Neuronal stem cell (in vitro differentiated cells): ENCODE data around the gene IGSF5.
"Not testable (repeated sequence)": the region's sequence is repeated elsewhere in the genome, so short reads cannot be mapped to it uniquely, and the experiment has no call there.

Source experiments
- DNase-seq: peaks from one replicate; pipeline ENCODE4 v3.0.0-alpha.2; 2013; ENCODE audit warnings: low spot score
- H2AFZ ChIP-seq: one replicate; pipeline ENCODE4 v1.6.1; 2013; ENCODE audit warnings: mild to moderate bottlenecking, low read length, inconsistent platforms
- H2AK5ac ChIP-seq: 2 replicates; pipeline ENCODE4 v1.6.1; 2013; ENCODE audit warnings: low read depth, mild to moderate bottlenecking, inconsistent platforms, low read length, moderate library complexity, mixed read lengths
- H2BK120ac ChIP-seq: 2 replicates; pipeline ENCODE4 v1.6.1; 2013; ENCODE audit warnings: low read depth, mild to moderate bottlenecking, inconsistent platforms, low read length, moderate library complexity, mixed read lengths
- H2BK12ac ChIP-seq: one replicate; pipeline ENCODE4 v1.6.1; 2013; ENCODE audit warnings: low read length, inconsistent platforms
- H2BK15ac ChIP-seq: 2 replicates; pipeline ENCODE4 v1.6.1; 2013; ENCODE audit warnings: mild to moderate bottlenecking, low read length, inconsistent platforms, mixed read lengths
- H2BK5ac ChIP-seq: one replicate; pipeline ENCODE4 v1.6.1; 2013; ENCODE audit warnings: inconsistent platforms, mild to moderate bottlenecking, low read length, moderate library complexity
- H3K14ac ChIP-seq: one replicate; pipeline ENCODE4 v1.6.1; 2013; ENCODE audit warnings: low read length, inconsistent platforms
- H3K18ac ChIP-seq: 2 replicates; pipeline ENCODE4 v1.6.1; 2013; ENCODE audit warnings: low read length, inconsistent platforms
- H3K23ac ChIP-seq: 2 replicates; pipeline ENCODE4 v1.6.1; 2013; ENCODE audit warnings: low read depth, mild to moderate bottlenecking, mixed read lengths, low read length, inconsistent platforms; ENCODE audit not compliant: poor library complexity
- H3K27ac ChIP-seq: replicated peaks from 3 replicates; pipeline ENCODE4 v1.5.1; 2013; ENCODE audit warnings: low read length, inconsistent platforms
- H3K27me3 ChIP-seq, 3 experiments: 2 replicates each; pipeline ENCODE4 v1.6.1; 2013; ENCODE audit warnings: low read length in 3 of 3, mild to moderate bottlenecking in 2 of 3, inconsistent platforms in 1 of 3, low read depth in 1 of 3, mixed read lengths in 1 of 3, moderate library complexity in 1 of 3; ENCODE audit not compliant: control insufficient read depth in 3 of 3, insufficient read depth in 3 of 3
- H3K36me3 ChIP-seq, 2 donors: replicated peaks in 1 of 2; 2 replicates each; pipeline ENCODE4 v1.6.1; 2013; ENCODE audit warnings: low read length in 2 of 2; ENCODE audit not compliant: control insufficient read depth in 2 of 2, insufficient read depth in 2 of 2
- H3K4ac ChIP-seq: 2 replicates; pipeline ENCODE4 v1.6.1; 2013; ENCODE audit warnings: inconsistent platforms, mild to moderate bottlenecking, low read length, moderate library complexity
- H3K4me1 ChIP-seq, 2 donors: 1 replicate in 1 of 2; 2 replicates in 1 of 2; pipeline ENCODE4 v1.6.1; 2013; ENCODE audit warnings: low read length in 2 of 2, low read depth in 1 of 2; ENCODE audit not compliant: control insufficient read depth in 2 of 2, insufficient read depth in 1 of 2
- H3K4me2 ChIP-seq: one replicate; pipeline ENCODE4 v1.6.1; 2013; ENCODE audit warnings: mild to moderate bottlenecking, low read length, inconsistent platforms; ENCODE audit not compliant: insufficient read depth, poor library complexity, severe bottlenecking
- H3K4me3 ChIP-seq, 2 donors: 2 replicates each; pipeline ENCODE4 v1.5.1; 2013; ENCODE audit warnings: low read length in 2 of 2, mild to moderate bottlenecking in 2 of 2, inconsistent platforms in 1 of 2, moderate library complexity in 1 of 2
- H3K79me1 ChIP-seq: one replicate; pipeline ENCODE4 v1.6.1; 2013; ENCODE audit warnings: low read depth, mild to moderate bottlenecking, inconsistent platforms, low read length, moderate library complexity
- H3K9ac ChIP-seq: one replicate; pipeline ENCODE4 v1.6.1; 2013; ENCODE audit warnings: mild to moderate bottlenecking, low read depth, low read length, inconsistent platforms; ENCODE audit not compliant: poor library complexity
- H3K9me3 ChIP-seq, 2 donors: replicated peaks in 1 of 2; 2 replicates each; pipeline versions ENCODE3 to v1.6.1; 2013; ENCODE audit warnings: low read length in 2 of 2, mild to moderate bottlenecking in 2 of 2, inconsistent platforms in 1 of 2, low read depth in 1 of 2, mixed read lengths in 1 of 2, moderate library complexity in 1 of 2; ENCODE audit not compliant: control insufficient read depth in 2 of 2, insufficient read depth in 1 of 2
- H4K8ac ChIP-seq: one replicate; pipeline ENCODE4 v1.6.1; 2013; ENCODE audit warnings: low read depth, mild to moderate bottlenecking, inconsistent platforms, low read length, moderate library complexity
- H4K91ac ChIP-seq: one replicate; pipeline ENCODE4 v1.6.1; 2013; ENCODE audit warnings: low read length, low read depth, mild to moderate bottlenecking, inconsistent platforms; ENCODE audit not compliant: poor library complexity
- WGBS, 2 donors: extraction: QIAGEN DNeasy Blood & Tissue Kit; methylation state at CpG; one replicate each; pipeline ENCODE4 v1.1.7; 2013; ENCODE audit warnings: missing lambda C conversion rate in 2 of 2, mixed read lengths in 1 of 2; ENCODE audit not compliant: insufficient read length in 2 of 2, insufficient replicate concordance in 1 of 2; ENCODE audit errors: extremely low coverage in 2 of 2; 5-methylcytosine and 5-hydroxymethylcytosine counted together

The IGSF5 gene

GRCh38 chr21:39736716-39737115, 8.3 kb upstream of the IGSF5 start:
- Histone ChIP-seq H2BK12ac (no peak overlapping the region), H3K4me2 (no peak overlapping the region), H3K14ac (no peak overlapping the region), H4K91ac (no peak overlapping the region), H3K4me3 (no peak overlapping the region), H3K36me3 (no peaks in the 10 kb centered on the region), H2BK120ac (no peak overlapping the region), H3K18ac (no peak overlapping the region), H2AFZ (no peak overlapping the region), H3K27me3 (no peaks in the 10 kb centered on the region), H2AK5ac (no peak overlapping the region), H3K79me1 (no peaks in the 10 kb centered on the region), H3K27ac (no peak overlapping the region), H2BK15ac (no peak overlapping the region), H2BK5ac (no peak overlapping the region), H3K4ac (no peak overlapping the region), H3K9ac (peak overlapping the region; percentile 6), H4K8ac (no peak overlapping the region), H3K23ac (no peak overlapping the region), H3K9me3 (peaks cover 0 to 2% of the 10 kb centered on the region in 2 donors), H3K4me1 (peaks cover 0 to 2% of the 10 kb centered on the region in 2 donors)
- WGBS, 2 donors, result no CpG with 5 or more reads among the region's 4 CpGs
- DNase-seq, result no peak

- DNase-seq, result no peak
- no peak overlapping the region for H3K18ac ChIP-seq
- no peaks in the 10 kb centered on the region for H3K79me1 ChIP-seq
- no peak overlapping the region for H4K8ac ChIP-seq
- H3K27ac ChIP-seq, result no peak overlapping the region
- no peak overlapping the region for H3K4ac ChIP-seq
- H3K9me3 ChIP-seq, result no peaks in the 10 kb centered on the region
- no peak overlapping the region for H2AK5ac ChIP-seq
- no peak overlapping the region for H3K9ac ChIP-seq
- no peak overlapping the region for H3K14ac ChIP-seq
- no peak overlapping the region for H2BK12ac ChIP-seq
- no peak overlapping the region for H4K91ac ChIP-seq
- no peak overlapping the region for H2BK120ac ChIP-seq
- H3K23ac ChIP-seq, result no peak overlapping the region
- no CpG with 5 or more reads among the region's 15 CpGs for WGBS, 2 donors
- H3K4me2 ChIP-seq, result no peak overlapping the region
- H3K27me3 ChIP-seq, result no peaks in the 10 kb centered on the region
- no peaks in the 10 kb centered on the region for H3K36me3 ChIP-seq
- no peak overlapping the region for H2BK15ac ChIP-seq
- H2BK5ac ChIP-seq, result no peak overlapping the region
- H3K4me1 ChIP-seq, result peaks cover 0 to 2% of the 10 kb centered on the region in 2 donors
- H3K4me3 ChIP-seq, result no peak overlapping the region
- no peak overlapping the region for H2AFZ ChIP-seq
Observed at GRCh38 chr21:39737376-39738000, 7.5 kb upstream of the IGSF5 start.

GRCh38 chr21:39738566-39738965, 6.4 kb upstream of the IGSF5 start:
- Histone ChIP-seq H2BK15ac (no peak overlapping the region), H4K8ac (no peak overlapping the region), H3K9ac (no peak overlapping the region), H2AFZ (no peak overlapping the region), H3K18ac (no peak overlapping the region), H3K27me3 (no peaks in the 10 kb centered on the region), H3K9me3 (no peaks in the 10 kb centered on the region), H2BK120ac (no peak overlapping the region), H3K4me2 (no peak overlapping the region), H2BK12ac (no peak overlapping the region), H3K4ac (no peak overlapping the region), H3K36me3 (no peaks in the 10 kb centered on the region), H2BK5ac (no peak overlapping the region), H3K4me1 (peaks cover 0 to 2% of the 10 kb centered on the region in 2 donors), H4K91ac (no peak overlapping the region), H2AK5ac (no peak overlapping the region), H3K23ac (no peak overlapping the region), H3K4me3 (no peak overlapping the region), H3K14ac (no peak overlapping the region), H3K79me1 (no peaks in the 10 kb centered on the region), H3K27ac (no peak overlapping the region)
- DNase-seq, result no peak
- WGBS, 2 donors, result no CpG with 5 or more reads among the region's 6 CpGs

- H3K9ac ChIP-seq, H3K18ac ChIP-seq, H2BK120ac ChIP-seq, H4K8ac ChIP-seq, DNase-seq, H2BK12ac ChIP-seq, H3K36me3 ChIP-seq, H2AFZ ChIP-seq, H3K4me3 ChIP-seq, H3K79me1 ChIP-seq, H3K23ac ChIP-seq, H3K4me1 ChIP-seq, H3K27me3 ChIP-seq, H2AK5ac ChIP-seq, H3K4me2 ChIP-seq, H2BK15ac ChIP-seq, H3K9me3 ChIP-seq, H2BK5ac ChIP-seq, H4K91ac ChIP-seq, H3K4ac ChIP-seq, H3K14ac ChIP-seq, H3K27ac ChIP-seq: not testable (repeated sequence)
- WGBS, 2 donors, result no CpG with 5 or more reads among the region's 5 CpGs
Observed at GRCh38 chr21:39739531-39739930, 5.5 kb upstream of the IGSF5 start.
